Measurements from ENCODE around the gene PTK6.

PTK6 gene

DNA sequence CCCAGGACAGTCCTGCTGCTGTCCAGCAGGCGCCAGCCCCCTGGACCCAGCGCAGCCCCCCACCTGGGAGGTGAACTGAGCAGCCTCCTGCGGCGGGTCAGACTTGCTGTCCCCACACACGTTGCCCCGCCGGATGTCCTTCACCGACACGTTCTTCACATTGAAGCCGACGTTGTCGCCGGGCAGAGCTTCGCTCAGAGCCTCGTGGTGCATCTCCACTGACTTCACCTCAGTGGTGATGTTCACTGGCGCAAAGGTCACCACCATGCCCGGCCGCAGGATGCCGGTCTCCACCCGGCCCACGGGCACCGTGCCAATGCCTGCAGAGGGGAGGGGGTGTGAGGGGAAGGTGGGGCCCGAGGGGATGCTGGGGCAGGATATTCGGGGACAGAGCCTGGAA is 46.8 kb downstream of the PTK6 start:
- Histone ChIP-seq H3K27ac (no peak overlapping the region), H3K4me3 (no peak overlapping the region)
- no peak for TF ChIP-seq CTCF (IDR thresholded peaks at IDR 0.05)
- DNase-seq (ENCODE audit: low spot score) = no peak

DNA sequence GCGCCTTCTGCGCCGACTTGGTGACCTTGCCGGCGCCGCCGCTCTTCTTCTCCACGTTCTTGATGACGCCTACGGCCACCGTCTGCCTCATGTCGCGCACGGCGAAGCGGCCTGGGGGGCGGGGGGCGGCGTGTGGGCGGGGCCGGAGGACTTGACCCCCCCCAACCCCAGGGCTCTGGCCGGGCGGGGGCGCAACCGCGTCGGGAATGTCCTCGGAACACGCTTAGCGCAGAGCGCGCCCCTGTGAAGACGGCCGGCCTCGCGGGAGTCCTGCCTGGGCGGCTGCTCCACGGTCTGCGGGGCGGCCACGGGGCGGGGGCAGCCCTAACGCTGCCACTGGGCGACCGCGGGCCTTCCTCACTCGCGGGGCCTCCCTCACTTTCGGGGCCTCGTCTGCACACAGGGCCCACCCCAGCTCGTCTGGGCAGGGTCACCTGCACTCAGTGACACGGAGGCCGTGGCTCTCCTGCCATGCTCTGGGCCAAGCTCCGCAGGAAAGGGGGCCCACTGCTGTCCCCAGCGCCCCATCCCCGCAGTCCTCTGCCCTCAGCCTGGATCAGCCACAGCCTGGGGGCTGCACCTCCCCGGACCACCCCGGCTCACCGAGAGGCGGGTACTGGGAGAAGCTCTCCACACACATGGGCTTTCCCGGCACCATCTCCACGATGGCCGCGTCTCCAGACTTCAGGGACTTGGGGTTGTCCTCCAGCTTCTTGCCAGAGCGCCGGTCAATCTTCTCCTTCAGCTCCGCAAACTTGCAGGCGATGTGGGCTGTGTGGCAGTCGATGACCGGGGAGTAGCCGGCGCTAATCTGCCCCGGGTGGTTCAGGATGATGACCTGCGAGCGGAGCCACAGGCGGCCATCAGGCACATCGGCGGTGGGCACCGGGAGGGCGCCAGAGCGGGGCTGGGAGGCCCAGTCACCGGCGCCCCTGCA is 48.6 kb downstream of the PTK6 start:
- H3K27ac ChIP-seq = no peak overlapping the region
- no peak overlapping the region for H3K4me3 ChIP-seq
- no peak for TF ChIP-seq CTCF (IDR thresholded peaks at IDR 0.05)
- no peak for DNase-seq (ENCODE audit: low spot score)

GRCh38 chr20:63487781-63488241 is 49.4 kb downstream of the PTK6 start:
- Histone ChIP-seq H3K27ac (no peak overlapping the region), H3K4me3 (no peak overlapping the region)
- TF ChIP-seq CTCF (IDR thresholded peaks at IDR 0.05) = no peak
- DNase-seq (ENCODE audit: low spot score) = no peak

- Histone ChIP-seq H3K27ac (no peak overlapping the region), H3K4me3 (no peak overlapping the region)
- DNase-seq (ENCODE audit: low spot score) = no peak
- no peak for TF ChIP-seq CTCF (IDR thresholded peaks at IDR 0.05)
These were observed 49.9 kb downstream of the PTK6 start for GRCh38 chr20:63487116-63487764.

GRCh38 chr20:63486300-63486855 is 50.8 kb downstream of the PTK6 start:
- TF ChIP-seq CTCF (IDR thresholded peaks at IDR 0.05) = no peak
- no peak for DNase-seq (ENCODE audit: low spot score)
- no peak overlapping the region for H3K4me3 ChIP-seq
- no peak overlapping the region for H3K27ac ChIP-seq

GRCh38 chr20:63484651-63485403 is 52.3 kb downstream of the PTK6 start:
- DNase-seq (ENCODE audit: low spot score) = no peak
- Histone ChIP-seq H3K27ac (no peak overlapping the region), H3K4me3 (no peak overlapping the region)
- TF ChIP-seq CTCF (IDR thresholded peaks at IDR 0.05) = no peak
